Measurements from ENCODE around the gene PPFIA2.

The PPFIA2 gene

DNA sequence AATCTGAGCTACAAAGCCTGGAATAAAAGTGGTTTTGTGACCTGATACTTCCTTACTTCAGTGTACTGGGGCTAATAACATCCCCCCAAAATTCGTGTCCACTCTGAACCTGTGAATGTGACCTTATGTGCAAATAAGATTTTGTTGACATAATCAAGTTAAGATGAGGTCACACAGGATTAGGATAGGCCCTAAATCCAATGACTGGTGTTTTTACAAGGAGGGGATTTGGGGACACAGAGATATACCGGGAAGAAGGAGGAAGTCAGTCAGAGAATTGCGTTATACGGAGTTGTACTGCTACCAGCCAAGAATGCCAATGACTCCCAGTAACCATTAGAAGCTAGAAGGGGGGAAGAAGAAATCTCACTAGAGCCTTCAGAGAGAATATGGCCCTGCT, 381.4 kb downstream of the PPFIA2 start:
- no peak for DNase-seq (ENCODE audit: low read depth, low spot score)
- ChIA-PET CTCF (no interaction called here), POLR2A (no interaction called here)
- H3K4me3 ChIP-seq (ENCODE audit: low read depth, low read length), result no peak overlapping the region
- TF ChIP-seq, protein P1, sequence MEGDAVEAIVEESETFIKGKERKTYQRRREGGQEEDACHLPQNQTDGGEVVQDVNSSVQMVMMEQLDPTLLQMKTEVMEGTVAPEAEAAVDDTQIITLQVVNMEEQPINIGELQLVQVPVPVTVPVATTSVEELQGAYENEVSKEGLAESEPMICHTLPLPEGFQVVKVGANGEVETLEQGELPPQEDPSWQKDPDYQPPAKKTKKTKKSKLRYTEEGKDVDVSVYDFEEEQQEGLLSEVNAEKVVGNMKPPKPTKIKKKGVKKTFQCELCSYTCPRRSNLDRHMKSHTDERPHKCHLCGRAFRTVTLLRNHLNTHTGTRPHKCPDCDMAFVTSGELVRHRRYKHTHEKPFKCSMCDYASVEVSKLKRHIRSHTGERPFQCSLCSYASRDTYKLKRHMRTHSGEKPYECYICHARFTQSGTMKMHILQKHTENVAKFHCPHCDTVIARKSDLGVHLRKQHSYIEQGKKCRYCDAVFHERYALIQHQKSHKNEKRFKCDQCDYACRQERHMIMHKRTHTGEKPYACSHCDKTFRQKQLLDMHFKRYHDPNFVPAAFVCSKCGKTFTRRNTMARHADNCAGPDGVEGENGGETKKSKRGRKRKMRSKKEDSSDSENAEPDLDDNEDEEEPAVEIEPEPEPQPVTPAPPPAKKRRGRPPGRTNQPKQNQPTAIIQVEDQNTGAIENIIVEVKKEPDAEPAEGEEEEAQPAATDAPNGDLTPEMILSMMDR (IDR thresholded peaks at IDR 0.05; ENCODE audit: insufficient read depth, low read length, missing control alignments), result no peak

DNA sequence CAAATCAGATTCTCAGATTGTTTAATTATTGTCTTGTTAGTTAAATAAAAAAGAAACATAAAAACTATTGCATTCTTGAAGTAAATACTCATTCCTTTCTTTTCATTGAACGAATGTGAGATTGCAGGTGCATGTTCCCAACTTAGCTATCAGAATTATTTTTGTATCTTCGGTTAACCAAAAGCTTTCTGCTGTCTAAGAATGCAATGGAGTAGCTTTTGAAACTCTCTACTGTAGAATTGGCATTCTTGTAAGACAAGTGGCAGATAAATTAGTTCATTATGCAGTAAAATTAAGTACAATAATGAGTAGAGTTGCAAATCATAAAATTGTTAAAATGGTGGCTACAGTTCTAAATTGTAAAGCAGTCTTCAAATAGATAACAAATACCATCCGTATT, 383.2 kb downstream of the PPFIA2 start:
- TF ChIP-seq, protein P1 (IDR thresholded peaks at IDR 0.05; ENCODE audit: insufficient read depth, low read length, missing control alignments), result no peak
- H3K4me3 ChIP-seq (ENCODE audit: low read depth, low read length), result no peak overlapping the region
- no peak for DNase-seq (ENCODE audit: low read depth, low spot score)
- CTCF ChIA-PET, result no interaction called here
- POLR2A ChIA-PET, result no interaction called here

DNA sequence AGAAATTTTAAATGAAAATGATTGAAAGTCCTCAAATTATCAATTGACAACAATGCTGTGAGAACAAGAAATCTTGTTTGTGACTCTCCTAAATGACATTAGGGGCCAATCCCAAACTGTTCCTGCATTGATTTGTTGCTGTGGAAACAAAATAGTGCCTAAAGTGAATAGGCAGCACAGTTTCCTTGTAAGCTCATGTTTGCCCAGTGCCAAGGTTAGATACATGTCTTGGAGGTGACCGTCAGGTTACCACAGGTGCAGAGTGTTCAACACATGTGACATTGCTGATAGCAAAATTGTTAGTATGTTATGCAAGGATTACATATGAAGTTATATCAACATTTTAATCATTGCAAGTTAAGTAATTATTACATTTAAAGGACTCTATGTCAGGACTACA, 388.7 kb downstream of the PPFIA2 start:
- ChIA-PET CTCF (no interaction called here), POLR2A (no interaction called here)
- H3K4me3 ChIP-seq (ENCODE audit: low read depth, low read length), result no peak overlapping the region
- no peak for DNase-seq (ENCODE audit: low read depth, low spot score)
- TF ChIP-seq, protein P1 (IDR thresholded peaks at IDR 0.05; ENCODE audit: insufficient read depth, low read length, missing control alignments), result no peak

DNA sequence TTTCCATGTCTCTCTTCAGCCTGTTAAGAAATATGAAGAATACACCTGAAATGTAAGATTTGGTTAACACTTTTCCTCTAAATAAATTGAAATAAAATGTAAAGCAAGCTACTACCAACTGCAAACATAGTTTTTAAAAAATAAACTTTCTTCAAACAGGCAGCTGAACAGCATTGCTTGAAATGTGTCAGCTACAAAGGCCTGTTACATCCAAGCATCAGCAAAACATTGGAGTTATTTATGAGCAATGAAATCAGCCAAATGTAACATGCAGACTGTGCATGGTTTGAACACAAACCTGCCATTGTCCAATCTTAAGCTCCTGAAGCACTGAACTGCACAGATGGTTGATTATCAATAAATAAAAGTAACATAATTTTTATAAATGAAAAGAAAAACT, 390.0 kb downstream of the PPFIA2 start:
- ChIA-PET POLR2A (no interaction called here), CTCF (no interaction called here)
- no peak for DNase-seq (ENCODE audit: low read depth, low spot score)
- H3K4me3 ChIP-seq (ENCODE audit: low read depth, low read length), result no peak overlapping the region
- TF ChIP-seq, protein P1 (IDR thresholded peaks at IDR 0.05; ENCODE audit: insufficient read depth, low read length, missing control alignments), result no peak

DNA sequence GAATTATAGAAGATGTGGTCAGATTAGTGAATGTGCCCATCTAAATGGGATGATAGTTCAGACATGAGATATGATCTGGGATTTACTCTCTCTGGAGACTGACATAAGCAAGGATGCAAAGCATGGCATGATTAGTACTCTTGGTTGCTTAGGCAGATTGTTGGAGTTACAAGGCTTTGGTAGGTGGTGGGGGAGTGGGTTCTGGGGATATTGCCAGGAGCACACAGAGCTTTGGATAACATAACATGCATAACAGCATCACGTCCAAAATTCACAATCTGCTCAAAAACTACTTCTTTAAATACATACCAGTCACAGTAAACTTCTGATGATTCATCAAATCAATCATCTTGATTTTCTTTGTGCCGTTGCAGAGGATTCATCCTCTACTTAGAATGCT, 393.9 kb downstream of the PPFIA2 start:
- TF ChIP-seq, protein P1 (IDR thresholded peaks at IDR 0.05; ENCODE audit: insufficient read depth, low read length, missing control alignments), result no peak
- no peak overlapping the region for H3K4me3 ChIP-seq (ENCODE audit: low read depth, low read length)
- ChIA-PET POLR2A (no interaction called here), CTCF (no interaction called here)
- no peak for DNase-seq (ENCODE audit: low read depth, low spot score)

DNA sequence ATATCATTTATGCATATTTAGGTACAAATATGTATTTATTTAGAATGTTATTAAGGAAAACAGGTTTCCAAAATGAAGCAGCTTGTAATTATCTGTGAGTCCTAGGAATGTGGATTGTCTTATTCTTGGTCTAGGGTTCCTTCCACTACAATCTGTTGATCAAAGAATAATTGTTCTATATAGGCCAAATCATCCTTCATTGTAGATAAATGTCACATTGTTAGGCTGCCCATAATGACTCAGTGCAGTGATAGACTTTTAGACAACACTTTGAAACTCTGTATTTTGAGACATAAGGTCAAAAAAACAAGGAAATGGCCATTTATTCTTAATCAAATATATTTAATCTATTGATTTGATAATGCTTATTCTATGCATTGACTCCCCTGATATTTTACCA, 398.2 kb downstream of the PPFIA2 start:
- ChIA-PET POLR2A (no interaction called here), CTCF (no interaction called here)
- no peak overlapping the region for H3K4me3 ChIP-seq (ENCODE audit: low read depth, low read length)
- no peak for DNase-seq (ENCODE audit: low read depth, low spot score)
- TF ChIP-seq, protein P1 (IDR thresholded peaks at IDR 0.05; ENCODE audit: insufficient read depth, low read length, missing control alignments), result no peak
